ENCODE data around the gene ZYG11A. TPM values are rescaled to one million over a fixed set of nuclear protein-coding genes. Genes with fewer than 3 reads are reported as not detected.

ZYG11A gene
- total and polyA plus RNA-seq, 2 donors from 2014 or later: 0.28 to 0.84 TPM

DNA sequence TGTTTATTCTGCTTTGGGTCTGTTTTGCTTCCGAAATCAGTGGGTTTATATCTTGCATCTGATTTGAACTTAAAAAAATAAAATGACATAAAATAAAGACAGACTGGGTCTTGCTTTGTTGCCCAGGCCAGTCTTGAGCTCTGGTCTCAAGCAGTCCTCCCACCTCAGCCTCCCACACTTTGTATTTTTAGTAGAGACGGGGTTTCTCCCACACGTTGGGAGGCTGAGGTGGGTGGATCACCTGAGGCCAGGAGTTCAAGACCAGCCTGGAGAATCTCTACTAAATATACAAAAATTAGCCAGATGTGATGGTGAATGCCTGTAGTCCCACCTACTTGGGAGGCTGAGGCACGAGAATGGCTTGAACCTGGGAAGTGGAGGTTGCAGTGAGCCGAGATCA is 5.9 kb downstream of the ZYG11A start:
- Histone ChIP-seq H3K27ac (ENCODE audit: low read depth in 2 of 2, low read length in 2 of 2) (no peak overlapping the region), H3K4me3 (ENCODE audit: low read length in 3 of 3) (no peak overlapping the region), H3K27me3 (ENCODE audit: control insufficient read depth, insufficient read depth, low read length) (peaks cover 4% of the 10 kb centered on the region), H3K36me3 (ENCODE audit: control insufficient read depth in 2 of 3, insufficient read depth in 3 of 3, low read length in 3 of 3) (no peaks in the 10 kb centered on the region), H3K4me1 (ENCODE audit: control insufficient read depth in 2 of 3, insufficient read depth in 2 of 3, low read depth in 1 of 3, low read length in 3 of 3) (no peaks in the 10 kb centered on the region), H3K9ac (ENCODE audit: low read length in 3 of 3) (no peak overlapping the region), H3K9me3 (ENCODE audit: control insufficient read depth in 2 of 3, insufficient read depth in 1 of 3, low read length in 3 of 3) (no peaks in the 10 kb centered on the region)
- intact Hi-C loops (cut with DNase I): no loop called here
- TF ChIP-seq, protein P1, sequence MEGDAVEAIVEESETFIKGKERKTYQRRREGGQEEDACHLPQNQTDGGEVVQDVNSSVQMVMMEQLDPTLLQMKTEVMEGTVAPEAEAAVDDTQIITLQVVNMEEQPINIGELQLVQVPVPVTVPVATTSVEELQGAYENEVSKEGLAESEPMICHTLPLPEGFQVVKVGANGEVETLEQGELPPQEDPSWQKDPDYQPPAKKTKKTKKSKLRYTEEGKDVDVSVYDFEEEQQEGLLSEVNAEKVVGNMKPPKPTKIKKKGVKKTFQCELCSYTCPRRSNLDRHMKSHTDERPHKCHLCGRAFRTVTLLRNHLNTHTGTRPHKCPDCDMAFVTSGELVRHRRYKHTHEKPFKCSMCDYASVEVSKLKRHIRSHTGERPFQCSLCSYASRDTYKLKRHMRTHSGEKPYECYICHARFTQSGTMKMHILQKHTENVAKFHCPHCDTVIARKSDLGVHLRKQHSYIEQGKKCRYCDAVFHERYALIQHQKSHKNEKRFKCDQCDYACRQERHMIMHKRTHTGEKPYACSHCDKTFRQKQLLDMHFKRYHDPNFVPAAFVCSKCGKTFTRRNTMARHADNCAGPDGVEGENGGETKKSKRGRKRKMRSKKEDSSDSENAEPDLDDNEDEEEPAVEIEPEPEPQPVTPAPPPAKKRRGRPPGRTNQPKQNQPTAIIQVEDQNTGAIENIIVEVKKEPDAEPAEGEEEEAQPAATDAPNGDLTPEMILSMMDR (IDR thresholded peaks at IDR 0.05; ENCODE audit: borderline replicate concordance, extremely low read depth, insufficient read depth): no peak
- DNase-seq (no peak), FAIRE-seq (no peak)

DNA sequence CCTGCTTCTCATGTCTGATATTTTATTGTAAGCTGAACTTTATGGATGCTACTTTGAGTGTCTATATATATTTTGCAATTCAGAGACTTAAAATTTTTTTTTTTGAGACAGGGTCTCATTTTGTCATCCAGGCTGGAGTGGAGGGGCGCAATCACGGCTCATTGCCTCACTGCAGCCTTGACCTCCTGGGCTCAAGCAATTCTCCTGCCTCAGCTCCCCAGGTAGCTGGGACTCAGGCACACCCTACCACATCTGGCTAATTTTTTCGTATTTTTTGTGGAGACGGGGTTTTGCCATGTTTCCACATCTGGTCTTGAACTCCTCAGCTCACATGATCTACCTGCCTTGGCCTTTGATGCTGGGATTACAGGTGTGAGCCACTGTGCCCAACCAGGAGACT is 8.4 kb downstream of the ZYG11A start:
- DNase-seq (no peak), FAIRE-seq (no peak)
- H3K27me3 ChIP-seq (ENCODE audit: control insufficient read depth, insufficient read depth, low read length): no peaks in the 10 kb centered on the region
- TF ChIP-seq, protein P1 (IDR thresholded peaks at IDR 0.05; ENCODE audit: borderline replicate concordance, extremely low read depth, insufficient read depth): no peak
- H3K9ac ChIP-seq (ENCODE audit: low read length in 3 of 3): no peak overlapping the region
- H3K9me3 ChIP-seq (ENCODE audit: control insufficient read depth in 2 of 3, insufficient read depth in 1 of 3, low read length in 3 of 3): no peaks in the 10 kb centered on the region
- intact Hi-C loops (cut with DNase I): no loop called here
- no peaks in the 10 kb centered on the region for H3K4me1 ChIP-seq (ENCODE audit: control insufficient read depth in 2 of 3, insufficient read depth in 2 of 3, low read depth in 1 of 3, low read length in 3 of 3)
- H3K27ac ChIP-seq (ENCODE audit: low read depth in 2 of 2, low read length in 2 of 2): no peak overlapping the region
- H3K4me3 ChIP-seq (ENCODE audit: low read length in 3 of 3): no peak overlapping the region
- no peaks in the 10 kb centered on the region for H3K36me3 ChIP-seq (ENCODE audit: control insufficient read depth in 2 of 3, insufficient read depth in 3 of 3, low read length in 3 of 3)

DNA sequence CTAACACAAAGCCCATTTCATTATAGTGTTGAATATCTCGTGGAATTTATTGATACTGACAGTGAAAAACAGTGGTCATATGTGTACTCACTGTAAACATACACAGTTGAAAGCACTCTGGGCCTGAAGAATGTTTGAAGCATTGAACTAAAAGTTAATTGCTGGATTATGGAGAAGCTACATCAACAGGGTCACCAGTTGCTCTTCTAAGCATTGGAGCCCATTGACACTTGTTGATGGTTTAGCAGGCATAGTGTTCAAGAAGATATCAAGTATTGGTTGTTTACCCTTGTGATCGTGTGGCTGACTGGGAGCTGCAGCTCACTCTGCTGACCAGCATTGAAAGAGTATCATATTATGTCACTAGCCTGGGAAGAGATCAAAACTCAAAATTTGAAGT is 10.3 kb downstream of the ZYG11A start:
- TF ChIP-seq, protein P1 (IDR thresholded peaks at IDR 0.05; ENCODE audit: borderline replicate concordance, extremely low read depth, insufficient read depth): no peak
- H3K27ac ChIP-seq (ENCODE audit: low read depth in 2 of 2, low read length in 2 of 2): no peak overlapping the region
- FAIRE-seq (no peak), DNase-seq (no peak)
- H3K27me3 ChIP-seq (ENCODE audit: control insufficient read depth, insufficient read depth, low read length): no peaks in the 10 kb centered on the region
- no peak overlapping the region for H3K4me3 ChIP-seq (ENCODE audit: low read length in 3 of 3)
- no peaks in the 10 kb centered on the region for H3K9me3 ChIP-seq (ENCODE audit: control insufficient read depth in 2 of 3, insufficient read depth in 1 of 3, low read length in 3 of 3)
- intact Hi-C loops (cut with DNase I): no loop called here
- H3K4me1 ChIP-seq (ENCODE audit: control insufficient read depth in 2 of 3, insufficient read depth in 2 of 3, low read depth in 1 of 3, low read length in 3 of 3): no peaks in the 10 kb centered on the region
- no peak overlapping the region for H3K9ac ChIP-seq (ENCODE audit: low read length in 3 of 3)
- H3K36me3 ChIP-seq (ENCODE audit: control insufficient read depth in 2 of 3, insufficient read depth in 3 of 3, low read length in 3 of 3): no peaks in the 10 kb centered on the region

DNA sequence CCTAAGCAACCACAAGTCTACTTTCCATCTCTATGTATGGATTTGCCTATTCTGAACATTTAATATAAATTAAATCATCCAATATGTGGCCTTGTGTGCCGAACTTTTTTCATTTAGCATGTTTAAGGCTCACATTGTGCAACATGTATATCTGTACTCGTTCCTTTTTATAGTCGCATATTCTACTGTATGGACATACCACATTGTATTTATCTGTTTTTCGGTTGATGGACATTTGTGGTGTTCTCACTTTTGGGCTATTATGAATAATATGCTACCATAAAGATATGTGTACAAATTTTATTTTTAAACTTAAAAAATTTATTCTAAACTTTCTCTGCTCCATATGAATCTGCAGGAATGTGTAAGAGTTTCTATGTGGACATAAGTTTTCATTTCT is 13.0 kb downstream of the ZYG11A start:
- no peaks in the 10 kb centered on the region for H3K9me3 ChIP-seq (ENCODE audit: control insufficient read depth in 2 of 3, insufficient read depth in 1 of 3, low read length in 3 of 3)
- FAIRE-seq (no peak), DNase-seq (no peak)
- no peak overlapping the region for H3K9ac ChIP-seq (ENCODE audit: low read length in 3 of 3)
- intact Hi-C loops (cut with DNase I): no loop called here
- no peaks in the 10 kb centered on the region for H3K4me1 ChIP-seq (ENCODE audit: control insufficient read depth in 2 of 3, insufficient read depth in 2 of 3, low read depth in 1 of 3, low read length in 3 of 3)
- H3K4me3 ChIP-seq (ENCODE audit: low read length in 3 of 3): no peak overlapping the region
- H3K27me3 ChIP-seq (ENCODE audit: control insufficient read depth, insufficient read depth, low read length): no peaks in the 10 kb centered on the region
- no peaks in the 10 kb centered on the region for H3K36me3 ChIP-seq (ENCODE audit: control insufficient read depth in 2 of 3, insufficient read depth in 3 of 3, low read length in 3 of 3)
- H3K27ac ChIP-seq (ENCODE audit: low read depth in 2 of 2, low read length in 2 of 2): no peak overlapping the region
- TF ChIP-seq, protein P1 (IDR thresholded peaks at IDR 0.05; ENCODE audit: borderline replicate concordance, extremely low read depth, insufficient read depth): no peak
